GM12891 (cell line): ENCODE data around the gene KPNA2.

Experiments used
- PAX5 ChIP-seq: IDR thresholded peaks from 2 replicates; pipeline ENCODE4 v1.6.1; 2011; ENCODE audit warnings: low read length, moderate library complexity, mild to moderate bottlenecking; ENCODE audit not compliant: insufficient read depth, severe bottlenecking
- POLR2A ChIP-seq: IDR thresholded peaks from 2 replicates; pipeline ENCODE4 v1.6.1; 2011; ENCODE audit warnings: low read depth, low read length, control low read depth
- POLR2AphosphoS5 ChIP-seq: IDR thresholded peaks from 2 replicates; pipeline ENCODE4 v1.6.1; 2011; ENCODE audit warnings: low read depth, low read length, control low read depth
- TAF1 ChIP-seq: IDR thresholded peaks from 2 replicates; pipeline ENCODE4 v1.6.1; 2011; ENCODE audit warnings: low read depth, low read length, control low read depth

DNA sequence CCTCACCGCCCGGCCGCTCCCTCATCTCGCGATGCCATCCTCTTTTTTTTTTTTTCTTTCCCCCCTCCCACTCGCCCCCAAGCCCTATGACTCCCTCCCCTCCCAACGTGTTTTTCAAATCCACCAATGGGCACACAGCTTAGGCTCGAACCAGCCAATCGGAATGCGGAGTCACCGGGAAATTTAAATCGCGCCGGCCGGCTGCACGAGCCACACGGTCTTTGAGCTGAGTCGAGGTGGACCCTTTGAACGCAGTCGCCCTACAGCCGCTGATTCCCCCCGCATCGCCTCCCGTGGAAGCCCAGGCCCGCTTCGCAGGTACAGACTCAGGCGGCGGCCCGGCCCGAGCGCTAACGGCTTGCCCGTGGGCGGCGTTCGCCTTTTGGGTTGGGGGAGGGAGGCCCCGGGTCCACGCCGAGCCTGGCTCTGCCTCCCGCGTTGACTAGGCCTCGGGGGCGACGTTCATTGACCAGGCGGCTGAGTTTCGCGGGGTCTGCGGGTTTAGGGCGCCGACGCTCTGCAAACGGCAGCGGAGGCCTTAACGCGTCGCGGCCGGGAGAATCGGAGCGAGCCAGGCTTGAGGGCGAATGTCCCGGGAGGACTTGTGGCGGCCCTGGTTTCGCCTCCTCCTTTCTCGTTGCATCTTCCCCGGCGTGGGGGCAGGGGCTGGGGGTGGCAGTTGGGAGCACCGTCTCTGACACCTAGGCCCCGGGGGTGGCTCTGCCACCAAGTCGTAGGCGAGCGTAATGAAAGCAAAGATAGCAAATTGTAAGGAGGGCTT, at the start of gene KPNA2:
- TF ChIP-seq TAF1 (peak; percentile 71; the same call in 1 of the 2 replicates), POLR2AphosphoS5 (peak; percentile 89), POLR2A (peak; percentile 90), PAX5 (no peak)
